G401.6 (cell line): ENCODE results near the gene ALAS2.
"Not testable (repeated sequence)": the region's sequence is repeated elsewhere in the genome, so short reads cannot be mapped to it uniquely, and the experiment has no call there.

ENCODE experiments used
- FAIRE-seq: peaks from 2 replicates; lab custom pipeline; 2012; peaks lifted over from hg19 to GRCh38; lab: Jason Lieb, UNC

The ALAS2 gene, protein sequence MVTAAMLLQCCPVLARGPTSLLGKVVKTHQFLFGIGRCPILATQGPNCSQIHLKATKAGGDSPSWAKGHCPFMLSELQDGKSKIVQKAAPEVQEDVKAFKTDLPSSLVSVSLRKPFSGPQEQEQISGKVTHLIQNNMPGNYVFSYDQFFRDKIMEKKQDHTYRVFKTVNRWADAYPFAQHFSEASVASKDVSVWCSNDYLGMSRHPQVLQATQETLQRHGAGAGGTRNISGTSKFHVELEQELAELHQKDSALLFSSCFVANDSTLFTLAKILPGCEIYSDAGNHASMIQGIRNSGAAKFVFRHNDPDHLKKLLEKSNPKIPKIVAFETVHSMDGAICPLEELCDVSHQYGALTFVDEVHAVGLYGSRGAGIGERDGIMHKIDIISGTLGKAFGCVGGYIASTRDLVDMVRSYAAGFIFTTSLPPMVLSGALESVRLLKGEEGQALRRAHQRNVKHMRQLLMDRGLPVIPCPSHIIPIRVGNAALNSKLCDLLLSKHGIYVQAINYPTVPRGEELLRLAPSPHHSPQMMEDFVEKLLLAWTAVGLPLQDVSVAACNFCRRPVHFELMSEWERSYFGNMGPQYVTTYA

DNA sequence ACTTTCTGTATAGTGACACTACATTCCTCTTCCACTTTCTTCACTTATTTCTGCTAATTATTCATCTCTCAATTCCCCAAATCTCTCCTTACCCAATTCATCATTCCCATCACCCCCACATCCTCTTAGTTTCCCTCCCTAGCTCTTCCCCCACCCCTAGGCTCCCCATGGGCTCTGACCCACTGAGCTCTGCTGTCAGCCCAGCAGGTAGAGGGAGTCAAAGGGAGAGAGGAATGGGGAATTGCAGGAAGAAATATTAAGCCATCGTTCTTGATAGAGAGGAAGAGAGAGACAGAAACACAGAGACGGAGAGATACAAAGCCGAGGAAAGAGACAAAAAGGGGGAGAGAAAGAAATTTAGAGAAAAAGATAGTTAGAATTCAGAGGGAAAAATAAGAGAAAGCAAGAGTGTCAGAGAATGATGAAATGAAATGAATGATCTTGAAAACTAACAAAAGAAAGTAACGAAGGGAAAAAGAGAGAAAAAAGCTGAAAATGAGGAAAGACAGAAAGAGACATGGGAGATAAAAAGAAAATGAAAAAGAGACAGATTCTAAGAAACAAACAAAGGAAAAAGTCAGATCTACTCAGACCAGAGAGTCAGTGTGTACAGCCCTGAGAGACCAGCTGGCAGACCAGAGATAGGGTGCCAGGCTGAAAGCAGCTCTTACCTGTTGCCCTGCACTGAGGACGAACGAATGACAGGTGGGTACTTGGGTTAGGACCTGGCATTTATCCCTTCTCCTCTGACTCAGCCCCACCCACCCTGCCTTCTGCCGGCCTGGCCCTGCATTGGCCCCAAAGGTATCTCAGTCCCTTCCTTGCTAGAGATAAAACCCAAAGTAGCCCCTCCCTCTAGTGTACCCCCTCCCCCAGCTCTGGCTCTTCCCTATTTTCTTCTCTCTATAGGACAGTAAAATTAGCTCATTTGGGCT lies at the start of gene ALAS2:
Gene ALAS2, minus strand, starts transcription at position 707 of the 935 bp plus-strand sequence. CDS start 4,977 bp downstream, outside the sequence.
- no peak for FAIRE-seq

DNA sequence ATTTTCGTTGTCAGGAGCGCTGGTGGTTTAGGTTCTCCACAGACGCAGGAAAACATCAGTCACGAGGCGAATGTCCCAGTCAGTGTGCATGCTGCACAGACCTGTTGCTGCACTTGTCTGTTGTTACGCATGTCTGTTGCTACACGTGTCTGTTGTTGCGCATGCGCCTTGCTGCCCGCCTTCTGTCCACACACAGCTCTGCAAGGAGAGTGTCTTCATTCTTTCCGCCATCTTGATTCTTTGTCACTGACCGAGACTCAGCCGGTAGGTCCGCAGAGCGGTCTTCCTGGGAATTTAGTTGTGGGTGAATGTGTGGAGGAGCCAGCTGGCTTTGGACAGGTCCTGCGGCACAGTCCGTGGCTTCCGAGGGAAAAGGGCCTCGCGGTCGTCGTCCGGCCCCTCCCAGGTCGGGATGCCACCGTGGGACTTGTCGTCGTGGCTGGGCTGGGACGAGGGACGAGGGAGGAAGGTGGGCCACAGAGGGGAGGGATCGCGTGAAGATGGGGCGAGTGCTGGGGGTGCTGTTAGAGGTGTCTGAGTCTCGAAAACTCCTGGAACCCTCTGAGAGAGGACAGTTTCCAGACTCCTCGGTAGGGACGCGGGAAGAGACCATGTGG lies 44.2 kb upstream of the ALAS2 start, which contains the start of gene PAGE2B:
Gene PAGE2B, plus strand, starts transcription at position 180 of the 617 bp plus-strand sequence. CDS start 1,012 bp downstream, outside the sequence.
- no peak for FAIRE-seq

DNA sequence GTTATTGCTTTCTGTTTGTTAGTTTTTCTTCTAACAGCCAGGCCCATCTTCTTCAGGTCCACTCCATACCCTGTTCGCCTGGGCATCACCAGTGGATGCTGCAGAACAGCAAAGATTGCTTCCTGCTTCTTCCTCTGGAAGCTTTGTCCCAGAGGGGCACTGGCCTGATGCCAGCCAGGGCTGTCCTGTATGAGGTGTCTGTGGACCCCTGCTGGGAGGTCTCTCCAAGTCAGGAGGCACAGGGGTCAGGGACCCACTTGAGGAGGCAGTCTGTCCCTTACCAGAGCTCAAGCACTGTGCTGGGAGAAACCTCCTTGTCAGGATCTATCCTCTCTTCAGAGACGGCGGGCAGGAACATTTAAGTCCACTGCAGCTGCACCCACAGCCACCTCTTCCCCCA lies 41.5 kb upstream of the ALAS2 start:
- FAIRE-seq = no peak

DNA sequence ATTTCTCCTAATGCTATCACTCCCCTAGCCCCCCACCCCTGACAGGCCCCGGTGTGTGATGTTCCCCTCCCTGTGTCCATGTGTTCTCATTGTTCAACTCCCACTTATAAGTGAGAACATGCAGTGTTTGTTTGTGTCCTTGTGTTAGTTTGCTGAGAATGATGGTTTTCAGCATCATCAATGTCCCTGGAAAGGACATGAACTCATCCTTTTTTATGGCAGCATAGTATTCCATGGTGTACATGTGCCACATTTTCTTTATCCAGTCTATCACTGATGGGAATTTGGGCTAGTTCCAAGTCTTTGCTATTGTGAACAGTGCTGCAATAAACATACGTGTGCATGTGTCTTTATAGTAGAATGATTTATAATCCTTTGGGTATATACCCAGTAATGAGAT lies 36.4 kb upstream of the ALAS2 start:
- FAIRE-seq = not testable (repeated sequence)

DNA sequence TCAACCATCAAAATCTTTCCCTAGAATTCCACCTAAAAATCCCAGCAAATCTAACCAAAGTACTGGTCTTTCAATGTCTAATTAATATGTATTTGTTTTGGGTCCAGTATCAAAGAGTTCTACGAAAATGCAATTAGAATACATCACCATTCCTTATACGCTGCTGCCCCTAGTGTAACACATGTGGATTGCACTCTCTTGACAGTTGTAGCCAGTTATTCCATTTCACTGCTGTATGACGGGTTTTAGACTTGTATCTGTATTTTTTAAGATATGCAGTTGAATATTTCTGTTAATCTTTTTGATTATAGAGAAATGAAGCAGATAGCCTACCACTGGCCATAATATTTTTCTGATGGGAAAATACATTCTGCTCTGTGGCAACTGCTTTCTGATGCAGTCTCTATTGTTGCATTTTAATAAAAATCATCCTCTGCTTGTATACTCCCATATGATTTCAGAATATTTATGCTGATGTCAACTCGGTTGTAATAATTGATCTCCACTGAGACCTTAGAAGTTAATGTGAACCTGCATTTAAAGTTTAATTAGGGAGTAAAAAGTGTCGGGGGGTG lies 27.0 kb upstream of the ALAS2 start:
- FAIRE-seq = peak; percentile 69

DNA sequence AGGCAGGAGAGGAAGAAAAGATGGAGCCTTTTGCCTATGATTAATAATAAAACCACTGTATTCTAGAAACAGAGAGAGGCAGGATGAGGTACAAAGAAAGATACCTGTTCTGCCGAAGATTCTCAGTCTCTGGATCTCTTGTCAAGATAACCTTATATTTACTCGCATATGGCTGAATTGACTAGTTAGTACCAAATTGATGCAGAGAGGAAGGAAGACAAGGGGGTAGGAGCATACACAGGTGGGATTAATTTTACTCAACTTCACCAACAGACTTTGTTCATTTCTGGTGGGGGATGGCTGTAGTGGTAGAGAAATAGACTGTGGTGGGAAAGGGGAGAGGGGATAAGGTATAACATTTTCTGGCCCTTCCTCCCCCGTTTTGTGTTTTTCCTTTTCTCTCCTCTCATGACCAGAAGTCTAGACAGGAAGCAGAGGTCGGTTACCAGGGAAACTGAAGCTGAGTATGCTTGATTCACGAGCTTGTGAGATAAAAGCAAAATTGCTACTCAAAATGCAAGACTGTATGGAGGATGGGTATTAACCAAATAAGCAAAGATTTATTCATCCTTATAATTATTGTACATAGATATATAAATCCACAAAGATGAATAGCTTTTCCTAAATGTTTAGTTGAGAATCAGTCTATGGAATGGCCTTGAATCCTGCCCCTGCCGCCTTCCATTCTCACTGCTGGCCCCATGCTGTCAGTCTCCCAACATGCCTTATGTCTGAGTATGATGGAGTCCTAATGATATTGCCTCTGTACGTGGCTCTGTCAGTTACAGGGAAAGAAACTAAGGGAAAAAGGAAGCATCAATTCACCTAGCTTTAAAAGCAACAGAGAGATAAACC lies 26.3 kb upstream of the ALAS2 start:
- FAIRE-seq = no peak

DNA sequence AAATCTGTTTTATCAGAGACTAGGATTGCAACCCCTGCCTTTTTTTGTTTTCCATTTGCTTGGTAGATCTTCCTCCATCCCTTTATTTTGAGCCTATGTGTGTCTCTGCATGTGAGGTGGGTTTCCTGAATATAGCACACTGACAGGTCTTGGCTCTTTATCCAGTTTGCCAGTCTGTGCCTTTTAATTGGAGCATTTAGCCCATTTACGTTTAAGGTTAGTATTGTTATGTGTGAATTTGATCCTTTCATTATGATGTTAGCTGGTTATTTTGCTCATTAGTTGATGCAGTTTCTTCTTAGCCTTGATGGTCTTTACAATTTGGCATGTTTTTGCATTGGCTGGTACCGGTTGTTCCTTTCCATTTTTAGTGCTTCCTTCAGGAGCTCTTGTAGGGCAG lies 19.8 kb upstream of the ALAS2 start:
- not testable (repeated sequence) for FAIRE-seq

DNA sequence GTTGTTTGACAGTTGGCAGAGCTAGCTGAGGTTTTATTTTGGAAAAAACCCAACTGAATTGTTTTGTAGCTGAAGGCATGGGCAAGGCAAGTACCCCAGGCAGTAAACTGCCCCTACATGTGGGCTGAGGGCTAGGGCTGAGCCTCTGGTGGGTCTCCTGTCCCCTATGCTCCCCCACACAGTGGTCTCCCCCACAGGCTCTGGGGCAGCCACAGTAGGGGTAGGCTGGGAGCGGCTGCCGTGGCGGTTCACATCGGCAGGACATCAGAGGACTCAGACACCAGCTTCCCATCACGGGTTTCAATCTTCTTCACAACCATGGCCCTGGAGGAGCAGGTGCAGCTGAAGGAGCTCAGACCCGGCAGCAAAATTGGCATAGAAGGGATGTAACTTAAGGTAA lies 10.7 kb upstream of the ALAS2 start:
- no peak for FAIRE-seq

DNA sequence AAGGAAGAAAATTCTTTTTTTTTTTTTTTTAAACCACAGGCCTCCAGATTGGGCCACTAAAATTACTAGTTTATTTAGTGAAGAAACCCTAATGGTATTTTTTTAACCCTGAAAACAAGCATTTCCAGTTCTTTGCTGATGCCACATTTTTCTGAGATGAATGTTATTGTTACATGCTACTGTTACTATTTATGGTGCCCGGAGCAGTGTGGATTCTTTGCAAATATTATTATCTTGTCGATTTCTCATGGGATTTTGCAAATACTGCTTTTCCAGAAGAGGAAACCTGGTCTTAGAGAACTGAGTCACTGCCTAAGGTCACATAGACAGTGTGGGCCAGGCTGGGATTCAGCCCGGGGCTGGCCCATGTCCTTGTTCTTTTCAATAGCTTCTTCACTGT lies 8.7 kb upstream of the ALAS2 start:
- no peak for FAIRE-seq

DNA sequence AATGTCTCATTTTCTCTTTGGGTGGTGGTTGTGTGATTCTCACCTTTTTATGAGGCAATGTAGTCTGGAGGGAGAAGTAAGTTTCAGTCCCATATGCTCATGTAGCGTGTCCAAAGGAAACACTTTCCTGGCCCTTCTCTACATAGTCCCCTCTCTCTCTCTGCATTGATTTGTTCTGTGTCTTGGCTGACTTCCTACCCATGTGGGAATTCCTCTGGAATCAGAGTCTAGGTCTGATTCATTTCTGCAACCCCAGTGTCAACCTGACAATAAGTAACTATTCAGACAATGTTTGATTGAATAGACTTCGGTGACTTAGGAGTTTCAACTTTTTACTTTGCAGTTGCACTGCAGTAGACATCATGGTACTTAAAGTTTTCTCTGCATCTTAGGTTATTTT lies 2.7 kb upstream of the ALAS2 start:
- no peak for FAIRE-seq

DNA sequence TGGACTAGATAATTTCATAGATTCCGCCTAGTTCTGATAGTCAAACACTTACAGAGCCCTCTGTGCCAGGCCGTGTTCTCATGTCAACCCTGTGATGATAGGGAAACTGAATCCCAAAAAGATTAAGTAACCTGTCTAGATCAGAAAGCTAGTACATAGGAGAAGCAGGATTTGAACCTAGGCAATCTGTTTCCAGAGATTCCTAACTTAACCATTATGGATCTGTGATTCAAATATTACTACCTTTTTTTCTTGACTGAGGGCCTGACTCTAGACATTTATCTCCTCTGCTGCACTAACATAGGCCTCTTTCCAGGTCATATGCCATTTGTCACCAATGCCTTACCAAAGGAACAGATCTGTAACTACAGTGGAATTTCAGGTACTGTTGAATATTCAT lies 1.5 kb downstream of the ALAS2 start:
- no peak for FAIRE-seq

DNA sequence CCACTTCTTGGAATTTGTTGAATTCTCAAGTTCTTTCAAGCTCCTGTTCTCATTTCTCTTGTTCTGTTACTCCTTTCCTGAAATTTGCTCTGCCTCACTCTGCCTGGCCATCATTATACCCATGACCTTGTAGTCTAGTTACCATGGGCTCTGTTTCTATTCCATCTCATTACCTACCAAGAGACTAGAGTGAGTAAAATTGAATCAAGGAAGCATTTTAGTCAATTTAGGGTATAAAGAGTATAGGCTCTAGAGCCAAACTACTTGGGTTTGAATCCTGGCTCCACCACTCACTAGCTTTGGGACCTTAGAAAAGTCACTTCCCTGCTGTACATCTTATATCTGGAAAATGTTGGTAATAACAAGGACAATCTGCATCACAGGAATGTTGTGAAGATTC lies 2.2 kb downstream of the ALAS2 start:
- no peak for FAIRE-seq

DNA sequence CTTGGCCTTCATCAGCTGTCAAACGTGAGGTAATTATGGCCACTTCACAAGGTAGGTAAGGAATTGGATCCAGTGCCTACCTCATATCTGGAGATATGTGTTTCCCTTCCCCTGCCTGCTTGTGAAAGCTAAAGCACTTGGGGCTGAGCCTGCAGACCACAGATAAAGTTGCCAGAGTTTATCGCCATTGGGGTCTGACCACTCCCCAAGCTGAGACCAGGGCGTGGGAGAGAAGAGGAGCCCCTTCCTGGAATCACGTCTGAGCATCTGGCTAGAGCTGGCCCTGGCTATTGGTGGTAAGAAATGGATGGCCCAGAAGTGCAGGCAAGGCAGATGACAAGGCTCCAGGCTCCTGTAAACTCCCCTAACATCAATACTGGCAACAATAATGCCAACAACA lies 2.7 kb downstream of the ALAS2 start:
- no peak for FAIRE-seq

DNA sequence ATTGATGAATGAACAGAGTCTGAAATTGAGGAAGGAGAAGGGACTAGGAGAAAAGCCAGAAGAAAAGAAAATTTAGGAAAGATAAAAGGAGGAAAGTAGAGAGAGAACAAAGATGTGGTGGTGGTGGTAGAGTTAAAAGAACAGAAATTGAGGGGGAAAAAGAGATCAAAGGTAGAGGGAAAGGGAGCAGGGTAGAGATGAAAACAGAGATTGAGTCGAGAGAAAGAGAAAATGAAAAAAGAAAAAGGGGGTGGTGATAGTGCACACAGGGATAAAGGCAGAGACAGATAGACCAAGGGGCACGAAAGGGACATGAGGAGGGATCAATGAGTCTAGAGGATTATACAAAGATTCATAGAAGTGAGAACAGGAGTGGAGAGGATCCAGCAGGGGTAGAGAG lies 3.9 kb downstream of the ALAS2 start:
- no peak for FAIRE-seq

DNA sequence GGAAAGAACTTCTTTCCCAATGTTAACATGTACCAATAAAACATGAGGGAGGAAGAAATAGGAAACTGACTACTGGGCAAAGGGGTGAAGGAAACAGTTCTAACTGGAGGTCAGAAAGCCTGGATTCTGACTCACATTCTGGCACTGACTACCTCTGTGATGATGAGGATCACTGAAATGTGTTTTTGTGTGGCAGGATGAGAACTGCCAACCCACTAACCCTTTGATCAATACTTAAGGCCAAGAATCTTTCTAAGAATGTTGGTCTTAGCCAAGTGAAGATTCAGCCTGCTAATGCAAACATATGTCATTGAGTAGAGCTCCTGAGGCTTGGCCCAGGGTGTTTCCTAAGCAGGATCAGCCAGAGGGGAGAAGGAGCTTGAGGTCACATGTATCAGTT lies 4.6 kb downstream of the ALAS2 start:
- no peak for FAIRE-seq

DNA sequence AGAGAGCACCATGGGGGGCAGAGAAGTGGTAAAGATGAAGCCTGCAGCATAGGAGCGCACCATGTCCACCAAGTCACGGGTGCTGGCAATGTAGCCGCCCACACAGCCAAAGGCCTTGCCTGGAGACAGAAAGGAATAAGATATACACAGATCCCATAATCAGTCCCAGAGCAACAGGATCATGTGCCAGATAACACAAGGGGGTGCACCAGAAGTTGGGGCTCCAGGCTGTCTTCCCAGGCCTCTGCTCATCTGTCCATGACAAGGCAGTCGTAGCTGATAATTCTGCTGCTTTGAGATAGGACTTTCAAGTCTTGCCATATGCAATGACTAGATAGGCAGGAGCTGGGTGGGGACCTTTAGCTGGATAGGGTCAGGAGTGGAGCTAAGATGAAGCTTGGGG lies 15.9 kb downstream of the ALAS2 start:
- FAIRE-seq = no peak

DNA sequence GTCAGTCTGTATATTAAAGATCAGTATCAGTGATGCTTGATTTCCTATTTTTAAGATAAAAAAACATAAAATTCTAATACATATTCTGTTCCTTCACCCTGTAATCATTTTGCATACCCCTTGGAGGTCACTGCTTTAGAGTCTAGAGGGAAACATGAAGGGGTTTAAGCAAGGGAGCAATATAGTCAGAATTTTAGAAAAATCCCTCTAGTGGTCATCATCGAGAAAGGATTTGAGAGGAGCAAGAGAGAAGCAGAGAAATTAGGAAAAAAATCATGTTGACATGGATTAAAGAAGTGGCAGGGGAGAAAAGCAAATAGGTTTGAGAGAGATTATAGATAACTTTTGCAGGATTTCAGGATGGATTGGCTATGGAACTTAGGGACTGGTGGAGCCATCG lies 19.5 kb downstream of the ALAS2 start:
- peak; percentile 87 for FAIRE-seq

DNA sequence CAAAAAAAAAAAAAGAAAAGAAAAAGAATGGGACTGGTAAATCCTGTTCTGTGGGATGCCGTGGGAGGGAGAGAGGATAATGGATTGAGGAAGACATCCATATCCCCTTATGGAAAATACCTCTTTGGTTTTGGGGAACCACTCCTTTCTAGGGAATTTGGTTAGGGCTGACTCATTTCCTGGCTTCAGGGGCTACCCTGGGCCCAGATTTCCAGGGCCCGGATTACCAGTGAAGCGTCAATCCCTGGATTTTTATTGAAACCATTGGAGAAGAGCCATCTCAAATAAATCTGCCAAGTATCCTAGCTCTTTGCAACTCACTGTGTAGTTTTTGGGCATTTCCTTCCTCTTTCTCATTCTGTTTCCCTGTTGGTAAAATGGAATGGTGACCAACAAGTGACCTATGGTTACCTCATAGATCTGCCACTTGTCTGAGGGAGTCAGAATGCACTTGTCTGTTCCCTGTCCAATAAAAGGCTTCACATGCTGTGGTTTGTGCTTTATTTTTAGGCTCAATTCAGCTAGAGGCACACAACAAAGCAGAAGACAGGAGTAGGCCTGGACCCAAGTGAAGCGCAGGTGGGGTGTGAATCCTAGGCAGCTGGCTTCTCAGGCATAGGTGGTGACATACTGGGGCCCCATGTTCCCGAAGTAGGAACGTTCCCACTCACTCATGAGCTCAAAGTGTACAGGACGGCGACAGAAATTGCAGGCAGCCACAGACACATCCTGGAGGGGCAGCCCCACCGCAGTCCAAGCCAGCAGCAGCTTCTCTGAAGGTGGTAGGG lies 22.0 kb downstream of the ALAS2 start:
- FAIRE-seq = no peak

DNA sequence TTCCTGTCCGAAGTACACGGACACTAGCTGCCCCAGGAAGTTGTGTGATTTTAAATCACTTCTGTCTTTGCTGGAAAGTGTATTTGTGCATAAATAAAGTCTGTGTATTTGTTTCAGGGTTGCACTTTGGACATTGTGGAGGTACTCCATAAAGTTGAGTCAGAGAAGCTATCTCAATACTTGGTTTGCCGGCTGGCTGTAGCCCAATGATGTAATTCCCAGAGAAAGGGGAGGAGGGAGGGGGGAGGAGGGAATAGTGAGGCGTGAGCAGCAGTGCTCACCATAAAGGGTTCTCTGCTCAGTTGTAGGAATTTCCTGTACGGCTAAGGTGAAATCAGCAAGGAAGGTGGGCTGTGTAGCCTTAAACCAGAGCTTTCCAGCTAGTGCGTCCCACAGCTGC lies 23.1 kb downstream of the ALAS2 start:
- no peak for FAIRE-seq
